Cardiac muscle cell (in vitro differentiated cells and primary cell): ENCODE results near the gene MBTD1. TPM values are rescaled to one million over a fixed set of nuclear protein-coding genes. Genes with fewer than 3 reads are reported as not detected.

Source experiments
- DNase-seq, 2 donors: peaks; one replicate each; pipeline versions ENCODE4 v3.0.0 to v3.0.0-alpha.2; 2010 to 2017; ENCODE audit warnings: low read depth in 1 of 2, low spot score in 1 of 2
- H3K27ac ChIP-seq: fragments of 200-600 bp; sonication (generic); 2 replicates; pipeline ENCODE4 v1.5.1; 2016
- H3K27me3 ChIP-seq: fragments of 200-600 bp; sonication (generic); 2 replicates; pipeline ENCODE4 v1.6.0; 2016; ENCODE audit warnings: control low read depth
- H3K36me3 ChIP-seq: fragments of 200-600 bp; sonication (generic); 2 replicates; pipeline ENCODE4 v1.5.1; 2016; ENCODE audit warnings: control low read depth
- H3K4me1 ChIP-seq: fragments of 200-600 bp; sonication (generic); 2 replicates; pipeline ENCODE4 v1.8.1; 2017; ENCODE audit warnings: low read depth, mild to moderate bottlenecking, mixed run types
- H3K4me3 ChIP-seq: fragments of 200-600 bp; sonication (generic); 2 replicates; pipeline ENCODE4 v1.5.1; 2016; ENCODE audit warnings: mild to moderate bottlenecking
- H3K9me3 ChIP-seq: fragments of 200-600 bp; sonication (generic); 2 replicates; pipeline ENCODE4 v1.5.1; 2017; ENCODE audit warnings: low read depth, mild to moderate bottlenecking, control low read depth
- CTCF ChIP-seq: IDR thresholded peaks from 2 replicates; pipeline ENCODE4 v1.5.1; 2012; ENCODE audit warnings: low read depth, mild to moderate bottlenecking, low read length
- polyA plus RNA-seq: library from polyadenylated mRNA; unstranded; fragments of >200 nt; fragmentation: Nextera tagmentation; extraction: Ambion mirVana; gene quantifications from 2 replicates; pipeline ENCODE4 v1.2.1, GENCODE V29; 2016
- total RNA-seq: library from RNA; depleted of rRNA; stranded (reverse); fragments of >200 nt; gene quantifications from 2 replicates; pipeline ENCODE4 v1.2.3, GENCODE V29; 2016

The MBTD1 gene
- total and polyA plus RNA-seq, 2 experiments from 2014 or later: 5.9 to 25.7 TPM

GRCh38 chr17:51263006-51263405 is 3.2 kb upstream of the MBTD1 start:
- Histone ChIP-seq H3K4me1 (peaks cover 17% of the 10 kb centered on the region), H3K27ac (no peak overlapping the region), H3K9me3 (no peaks in the 10 kb centered on the region), H3K4me3 (no peak overlapping the region), H3K27me3 (no peaks in the 10 kb centered on the region), H3K36me3 (peaks cover 11% of the 10 kb centered on the region)
- TF ChIP-seq CTCF: no peak
- peak in 1 of 2 donors; percentile 8 for DNase-seq

- H3K4me1 ChIP-seq: peaks cover 30% of the 10 kb centered on the region
- TF ChIP-seq CTCF: no peak
- peaks cover 8% of the 10 kb centered on the region for H3K36me3 ChIP-seq
- peak overlapping the region; percentile 71 for H3K4me3 ChIP-seq
- DNase-seq: peak; percentile 1 to 6
- H3K27me3 ChIP-seq: no peaks in the 10 kb centered on the region
- H3K9me3 ChIP-seq: no peaks in the 10 kb centered on the region
- peak overlapping the region; percentile 98 for H3K27ac ChIP-seq
Measured at GRCh38 chr17:51261024-51261963, 1.4 kb upstream of the MBTD1 start.

GRCh38 chr17:51260237-51261023 is 581 bp upstream of the MBTD1 start, which contains the start of gene UTP18:
TSS of gene UTP18 (plus strand) at chr17:51260546. CDS start at chr17:51260585, 39 bp downstream.
- no peaks in the 10 kb centered on the region for H3K36me3 ChIP-seq
- DNase-seq: peak; percentile 98 to 99
- no peak for TF ChIP-seq CTCF
- H3K27me3 ChIP-seq: no peaks in the 10 kb centered on the region
- H3K4me3 ChIP-seq: peak within 1 kb of the TSS; percentile 71
- H3K27ac ChIP-seq: peak within 1 kb of the TSS; percentile 98
- H3K4me1 ChIP-seq: peaks cover 30% of the 10 kb centered on the region
- no peaks in the 10 kb centered on the region for H3K9me3 ChIP-seq

GRCh38 chr17:51258756-51259563 is 889 bp downstream of the MBTD1 start:
- Histone ChIP-seq H3K9me3 (no peaks in the 10 kb centered on the region), H3K4me1 (peaks cover 30% of the 10 kb centered on the region), H3K4me3 (peak overlapping the region; percentile 71), H3K36me3 (no peaks in the 10 kb centered on the region), H3K27ac (peak overlapping the region; percentile 98), H3K27me3 (no peaks in the 10 kb centered on the region)
- peak; percentile 44 to 59 for DNase-seq
- TF ChIP-seq CTCF: no peak
